UCSD-AML1 (cell line): Measurements from ENCODE around the gene ASB11.

Experiments
- DNase-seq: peaks from one replicate; lab custom pipeline; 2025; ENCODE audit not compliant: unreplicated experiment; lab: John Stamatoyannopoulos, UW

Gene ASB11

GRCh38 chrX:15315509-15315908 is at the start of gene ASB11:
ASB11 (minus strand) TSS chrX:15315640; CDS start chrX:15315605, 35 bp downstream.
- DNase-seq, result no peak

GRCh38 chrX:15359701-15360100 is 44.3 kb upstream of the ASB11 start:
- no peak for DNase-seq

- no peak for DNase-seq
Observed at GRCh38 chrX:15358533-15358932, 43.1 kb upstream of the ASB11 start.

GRCh38 chrX:15356444-15356843 is 41.0 kb upstream of the ASB11 start:
- no peak for DNase-seq

GRCh38 chrX:15350329-15350996 is 35.0 kb upstream of the ASB11 start:
- peak; percentile 21 for DNase-seq

GRCh38 chrX:15349046-15349445 is 33.6 kb upstream of the ASB11 start:
- peak; percentile 11 for DNase-seq

GRCh38 chrX:15345976-15346375 is 30.5 kb upstream of the ASB11 start:
- DNase-seq, result no peak

- no peak for DNase-seq
Observed at GRCh38 chrX:15344106-15344505, 28.7 kb upstream of the ASB11 start.

GRCh38 chrX:15343075-15343476 is 27.6 kb upstream of the ASB11 start:
- DNase-seq, result no peak

GRCh38 chrX:15340867-15341266 is 25.4 kb upstream of the ASB11 start:
- DNase-seq, result no peak

- DNase-seq, result no peak
Observed at GRCh38 chrX:15336023-15336413, 20.6 kb upstream of the ASB11 start.

GRCh38 chrX:15335135-15336022 is 19.9 kb upstream of the ASB11 start, which contains the start of gene PIGA:
PIGA (minus strand) TSS chrX:15335523; CDS start chrX:15331930, 3,593 bp downstream.
- DNase-seq, result peak; percentile 92

- DNase-seq, result no peak
Observed at GRCh38 chrX:15334561-15334960, 19.1 kb upstream of the ASB11 start.

- DNase-seq, result no peak
Observed at GRCh38 chrX:15328821-15329220, 13.4 kb upstream of the ASB11 start.

- DNase-seq, result no peak
Observed at GRCh38 chrX:15328131-15328530, 12.7 kb upstream of the ASB11 start.

- DNase-seq, result no peak
Observed at GRCh38 chrX:15322472-15322871, 7.0 kb upstream of the ASB11 start.

GRCh38 chrX:15322072-15322471 is 6.6 kb upstream of the ASB11 start:
- no peak for DNase-seq

GRCh38 chrX:15321447-15321846 is 6.0 kb upstream of the ASB11 start:
- DNase-seq, result no peak

GRCh38 chrX:15320297-15320696 is 4.9 kb upstream of the ASB11 start:
- no peak for DNase-seq

GRCh38 chrX:15319075-15319474 is 3.6 kb upstream of the ASB11 start:
- no peak for DNase-seq

- DNase-seq, result no peak
Observed at GRCh38 chrX:15314472-15314871, 968 bp downstream of the ASB11 start.

GRCh38 chrX:15311119-15311518 is 4.3 kb downstream of the ASB11 start:
- DNase-seq, result no peak
